Right hindlimb (tissue), 1 donor: ENCODE measurements around the gene RNF183.

Experiments used
- DNase-seq: peaks from one replicate; pipeline ENCODE4 v3.0.0-alpha.2; 2018

The RNF183 gene, protein sequence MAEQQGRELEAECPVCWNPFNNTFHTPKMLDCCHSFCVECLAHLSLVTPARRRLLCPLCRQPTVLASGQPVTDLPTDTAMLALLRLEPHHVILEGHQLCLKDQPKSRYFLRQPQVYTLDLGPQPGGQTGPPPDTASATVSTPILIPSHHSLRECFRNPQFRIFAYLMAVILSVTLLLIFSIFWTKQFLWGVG

DNA sequence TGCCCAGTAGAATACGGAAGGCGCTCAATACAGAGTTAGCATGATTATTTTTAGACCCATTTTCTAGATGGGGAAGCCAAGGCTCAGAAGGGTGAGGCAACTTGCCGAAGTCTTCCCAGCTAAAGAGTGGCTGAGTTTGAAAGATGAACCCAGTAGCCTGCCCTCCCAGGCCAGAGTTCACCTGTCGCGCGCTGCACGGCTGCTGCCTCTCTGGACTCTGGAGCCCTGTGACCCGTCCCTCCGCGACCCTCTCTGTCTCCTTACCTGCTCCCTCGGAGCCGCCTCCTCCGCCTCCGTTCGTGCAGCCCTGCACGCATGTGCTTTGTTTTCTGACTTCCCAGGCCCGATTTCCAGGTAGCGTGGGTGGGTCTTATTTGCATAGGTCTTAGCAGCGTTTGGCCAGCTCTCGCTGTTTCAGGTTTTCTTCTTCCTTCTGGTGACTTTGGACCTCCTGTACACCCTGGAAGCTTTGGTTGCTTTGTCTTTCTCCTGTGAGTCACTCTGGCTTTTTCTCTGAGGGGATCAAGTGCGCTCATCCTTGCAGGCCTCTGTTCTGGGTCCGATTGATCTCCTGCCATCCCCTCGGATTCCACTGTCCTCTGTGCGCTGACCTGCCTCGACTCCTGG, at the start of gene RNF183:
Gene RNF183, minus strand, starts transcription at position 585 of the 627 bp plus-strand sequence. CDS start 5,192 bp downstream, outside the sequence.
- DNase-seq, result no peak

DNA sequence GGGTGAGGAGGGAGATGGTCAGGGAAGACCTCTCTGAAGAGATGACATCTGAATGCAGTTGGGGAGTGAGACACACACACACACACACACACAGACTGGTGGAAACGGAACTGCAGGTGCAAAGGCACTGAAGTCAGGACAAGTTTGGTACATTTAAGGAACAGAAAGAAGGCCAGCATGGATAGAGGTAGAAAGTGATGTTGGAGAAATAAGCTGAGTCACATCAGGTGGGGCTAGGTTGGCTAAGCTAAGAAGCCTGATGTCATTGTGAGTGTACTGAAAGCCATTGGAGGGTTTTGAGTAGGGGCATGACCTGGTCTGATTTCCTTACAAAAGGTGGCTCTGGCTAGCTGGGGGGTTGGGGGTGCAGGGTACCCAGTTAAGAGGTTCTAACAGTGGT, 49.2 kb upstream of the RNF183 start:
- DNase-seq, result no peak

- DNase-seq, result no peak
Observed at GRCh38 chr9:113352006-113352405, 48.8 kb upstream of the RNF183 start.

- DNase-seq, result no peak
Observed at GRCh38 chr9:113350937-113351336, 47.8 kb upstream of the RNF183 start.

DNA sequence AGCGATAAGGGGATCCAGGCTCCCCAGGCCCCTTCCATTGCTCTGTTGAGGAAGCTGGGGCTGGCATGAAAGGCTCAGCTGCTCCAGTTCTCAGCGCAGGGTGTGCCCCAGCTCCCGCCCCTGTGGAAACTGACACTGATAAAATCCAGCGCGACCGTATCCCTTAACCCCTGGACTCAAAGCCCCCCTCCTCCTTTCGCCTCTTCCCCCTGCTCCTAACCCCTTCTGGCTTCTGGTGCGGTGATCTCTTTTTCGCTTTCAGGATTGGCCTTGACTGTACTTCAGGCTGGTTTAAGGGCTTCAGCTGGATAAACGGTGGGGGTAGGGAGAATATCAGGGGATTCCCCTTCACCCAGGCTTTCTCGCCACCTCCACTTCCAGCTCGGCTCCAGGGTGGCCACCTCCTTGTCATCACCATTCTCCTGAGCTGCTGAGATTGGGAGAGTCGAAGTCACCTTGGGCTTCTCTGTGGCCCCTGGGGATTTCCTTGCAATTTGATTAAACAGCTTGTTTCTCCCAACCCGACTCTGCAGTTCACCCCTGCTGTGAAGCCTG, 47.0 kb upstream of the RNF183 start:
- DNase-seq, result no peak

- no peak for DNase-seq
Observed at GRCh38 chr9:113349445-113350094, 46.4 kb upstream of the RNF183 start, which contains the start of gene BSPRY. TSS of gene BSPRY (plus strand) at chr9:113349541. CDS start at chr9:113349580, 39 bp downstream.

GRCh38 chr9:113349066-113349444, 45.9 kb upstream of the RNF183 start:
- no peak for DNase-seq

- no peak for DNase-seq
Observed at GRCh38 chr9:113348437-113348836, 45.3 kb upstream of the RNF183 start.

GRCh38 chr9:113345671-113346070, 42.5 kb upstream of the RNF183 start:
- no peak for DNase-seq

GRCh38 chr9:113345190-113345589, 42.0 kb upstream of the RNF183 start:
- no peak for DNase-seq

DNA sequence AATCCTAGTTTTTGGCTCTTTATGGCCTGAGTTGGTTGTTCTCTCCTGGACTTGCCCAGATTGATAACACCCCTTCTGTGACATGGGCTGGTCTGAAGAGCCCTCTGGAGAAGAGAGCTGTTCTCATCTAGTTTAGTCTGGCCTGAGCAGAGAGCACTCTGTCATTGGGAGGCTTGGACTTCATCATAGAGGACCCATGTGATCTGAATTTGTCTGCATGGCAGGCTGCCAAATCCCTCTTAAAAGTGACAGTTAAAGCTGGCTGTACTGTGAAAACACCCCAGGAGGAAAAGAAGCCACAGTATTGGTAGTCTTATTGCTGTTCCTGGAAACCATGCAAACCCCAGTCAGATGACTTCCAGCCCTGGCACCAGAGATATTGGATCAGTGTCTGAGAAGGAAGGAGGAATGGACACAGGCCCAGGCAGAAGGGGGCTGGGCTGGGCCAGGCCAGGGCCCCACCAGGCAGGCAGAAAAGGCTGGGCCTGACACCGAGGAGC, 40.6 kb upstream of the RNF183 start:
- DNase-seq, result peak; percentile 72

- no peak for DNase-seq
Observed at GRCh38 chr9:113341712-113342410, 38.7 kb upstream of the RNF183 start.

- peak; percentile 93 for DNase-seq
Observed at GRCh38 chr9:113340011-113340699, 37.0 kb upstream of the RNF183 start, which contains the start of gene WDR31. TSS of gene WDR31 (minus strand) at chr9:113340275. CDS start at chr9:113332022, 8,253 bp downstream.

DNA sequence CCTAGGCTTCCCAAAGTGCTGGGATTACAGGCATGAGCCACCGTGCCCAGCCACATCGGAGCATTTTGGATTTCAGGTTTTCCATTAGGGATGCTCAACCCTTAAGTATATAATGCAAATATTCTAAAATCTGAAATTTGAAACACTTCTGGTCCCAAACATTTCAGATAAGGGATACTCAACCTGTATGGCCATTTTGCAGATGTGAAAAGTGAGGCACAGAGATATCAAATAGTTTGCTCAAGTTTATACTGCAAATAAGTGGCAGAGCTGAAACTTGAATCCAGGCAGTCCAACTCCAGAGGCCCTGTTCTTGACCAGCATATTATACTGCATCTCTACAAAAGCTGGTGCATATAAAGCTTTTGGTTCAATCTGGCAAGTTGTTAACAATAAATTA, 34.5 kb upstream of the RNF183 start:
- no peak for DNase-seq

DNA sequence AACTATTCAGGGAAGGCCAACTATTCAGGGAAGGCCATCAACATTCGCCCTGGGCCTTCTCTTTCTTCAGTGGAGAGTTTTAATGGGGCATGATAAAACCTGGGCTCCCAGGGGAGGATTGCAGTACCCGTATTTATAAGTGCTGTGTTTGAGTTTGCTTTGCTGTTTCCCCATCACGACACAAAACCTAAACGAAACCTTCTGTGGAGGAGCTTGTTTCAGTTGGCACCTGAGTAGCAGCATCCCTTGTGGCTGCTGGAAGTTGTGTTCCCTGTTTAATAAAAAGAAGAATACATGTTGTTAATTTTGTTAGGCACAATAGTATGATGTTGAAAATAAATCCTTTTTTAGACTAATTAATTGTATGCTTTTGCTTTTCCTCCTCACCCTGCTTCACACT, 28.6 kb upstream of the RNF183 start:
- DNase-seq, result no peak

DNA sequence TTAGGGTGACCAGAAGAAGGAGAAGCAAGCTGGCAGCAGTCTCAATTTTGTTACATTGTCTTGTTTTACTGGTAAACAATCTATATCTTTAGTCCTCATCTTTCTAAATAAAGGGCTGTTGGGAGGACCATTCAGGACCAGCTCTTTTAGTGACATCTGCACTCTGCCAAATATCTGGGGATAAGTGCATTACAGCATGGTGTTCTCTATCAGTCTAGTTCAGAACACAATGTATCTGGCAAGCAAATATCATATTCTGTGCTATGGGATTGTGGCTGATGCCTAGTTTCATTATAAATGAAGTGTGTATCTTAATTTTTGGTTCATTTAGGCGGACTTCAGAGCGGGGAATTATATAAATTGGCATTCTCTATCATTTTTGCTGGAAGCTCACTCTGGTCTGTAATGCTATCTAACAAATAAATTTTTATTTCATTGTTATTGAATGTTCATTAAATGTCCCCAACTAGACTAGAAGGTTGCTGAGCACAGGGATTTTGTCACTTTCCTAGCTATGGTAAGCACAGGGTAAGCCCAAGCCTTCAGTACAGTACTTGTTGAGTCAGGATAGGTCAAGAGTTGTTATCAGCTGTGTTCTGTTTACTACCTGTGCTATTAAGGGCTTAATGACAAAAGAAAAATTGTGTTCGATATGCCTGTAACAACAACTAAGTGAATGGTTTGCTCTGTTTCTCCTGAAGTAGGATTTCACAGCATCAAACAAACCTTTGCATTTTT, 25.0 kb upstream of the RNF183 start:
- no peak for DNase-seq

GRCh38 chr9:113326230-113326629, 23.1 kb upstream of the RNF183 start:
- DNase-seq, result no peak

GRCh38 chr9:113322671-113323070, 19.5 kb upstream of the RNF183 start:
- no peak for DNase-seq

DNA sequence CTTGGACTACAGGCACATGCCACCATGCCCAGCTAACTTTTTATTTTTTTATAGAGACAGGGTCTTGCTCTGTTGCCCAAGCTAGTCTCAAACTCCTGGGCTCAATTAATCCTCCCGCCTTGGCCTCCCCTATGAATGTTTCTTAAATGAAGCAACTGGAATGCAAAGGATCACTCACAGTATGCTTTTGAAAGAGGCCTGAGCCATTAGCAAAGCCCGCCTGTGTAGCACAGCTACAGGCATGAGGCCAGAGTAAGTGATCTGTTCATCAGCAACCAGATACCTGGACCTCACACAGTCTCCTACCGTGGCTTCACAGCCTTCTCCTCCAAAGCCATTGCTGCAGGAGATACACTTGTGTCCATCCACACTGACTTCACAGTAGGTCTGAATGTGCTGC, 16.9 kb upstream of the RNF183 start:
- DNase-seq, result no peak

DNA sequence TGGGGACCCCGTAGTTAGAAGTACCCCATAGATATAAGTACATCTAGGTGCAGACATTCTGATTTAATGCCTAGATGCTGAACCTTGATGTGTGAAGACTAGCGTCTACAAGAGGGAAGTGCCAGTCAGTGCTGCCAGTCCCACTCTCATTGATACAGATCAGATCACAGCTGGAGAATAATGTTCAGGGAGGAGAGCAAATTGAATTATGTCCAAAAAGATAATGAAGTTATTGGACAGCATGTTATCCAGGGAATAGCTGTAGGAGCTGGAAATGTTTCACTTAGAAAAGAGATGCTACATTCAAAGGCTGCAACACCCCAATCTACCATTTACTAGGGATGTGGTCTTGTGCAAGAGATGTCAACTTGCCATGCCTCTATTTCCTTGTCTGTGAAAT, 15.9 kb upstream of the RNF183 start:
- DNase-seq, result no peak

DNA sequence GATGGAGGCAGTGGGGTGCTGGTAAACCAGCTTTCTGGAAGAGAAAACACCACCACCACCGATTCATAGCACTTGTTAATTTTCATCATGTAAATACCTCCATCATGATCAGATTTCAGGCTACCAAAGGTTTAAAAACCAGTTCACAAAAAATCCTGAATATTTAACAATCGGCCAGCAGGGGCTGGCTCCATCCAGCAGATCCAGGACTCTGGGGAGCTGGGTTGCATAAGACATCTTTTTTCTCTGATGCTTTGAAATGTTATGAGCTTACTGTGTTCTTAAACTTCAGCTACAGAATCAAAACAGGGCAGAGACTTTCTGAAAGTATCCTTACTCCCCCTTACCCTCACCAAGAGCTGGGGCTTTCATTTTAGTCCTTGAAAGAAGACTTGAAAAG, 14.6 kb upstream of the RNF183 start:
- no peak for DNase-seq

GRCh38 chr9:113316030-113316429, 12.9 kb upstream of the RNF183 start:
- no peak for DNase-seq
